ENCODE results near the gene MYPOP.
A peak's percentile ranks its signal among the peaks of the same experiment; 100 is the strongest.

MYPOP gene

GRCh38 chr19:45862564-45863334 is 39.7 kb downstream of the MYPOP start, which contains the start of gene SYMPK:
Gene SYMPK, minus strand, starts transcription at chr19:45863147. Its CDS starts 8,652 bp downstream, at chr19:45854495.
- peak; percentile 98 to 99 for DNase-seq

- no peak for DNase-seq
These were observed 40.2 kb downstream of the MYPOP start for GRCh38 chr19:45862271-45862563.

GRCh38 chr19:45860359-45861259 is 41.8 kb downstream of the MYPOP start:
- no peak for DNase-seq

GRCh38 chr19:45854167-45854778 is 48.1 kb downstream of the MYPOP start:
- DNase-seq: no peak

- DNase-seq: no peak
These were observed 49.4 kb downstream of the MYPOP start for GRCh38 chr19:45852983-45853382.

- no peak for DNase-seq
These were observed 50.2 kb downstream of the MYPOP start for GRCh38 chr19:45852145-45852750.

- DNase-seq: peak in 1 of 2 experiments; percentile 46
These were observed 53.5 kb downstream of the MYPOP start for GRCh38 chr19:45848922-45849321.

- DNase-seq: no peak
These were observed 54.8 kb downstream of the MYPOP start for GRCh38 chr19:45847663-45848062.

- DNase-seq: no peak
These were observed 60.2 kb downstream of the MYPOP start for GRCh38 chr19:45842198-45842597.

Measured in Kasumi-1 (cell line).